Femur (tissue), 1 donor: ENCODE results near the gene FNDC3B.

Experiments used
- DNase-seq: peaks from one replicate; pipeline ENCODE4 v3.0.0-alpha.2; 2017

FNDC3B gene

DNA sequence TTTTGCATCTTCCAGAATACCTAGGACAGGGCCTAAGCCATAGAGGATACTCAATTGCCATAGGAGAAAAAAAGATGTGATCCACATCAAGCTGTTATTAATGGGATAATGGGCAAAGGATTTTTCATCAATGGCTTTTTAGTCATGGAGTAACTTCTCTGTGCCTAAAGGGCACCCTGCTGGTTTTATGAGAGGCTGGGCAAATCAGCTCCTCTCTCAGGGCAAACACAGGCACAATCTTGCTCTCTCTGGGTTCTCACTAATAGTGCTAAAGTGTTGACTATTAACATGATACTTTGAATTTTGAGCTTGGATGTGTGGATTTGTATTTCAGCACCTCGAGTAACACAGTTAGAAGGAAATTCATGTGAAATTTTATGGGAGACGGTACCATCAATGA, 341.3 kb downstream of the FNDC3B start:
- no peak for DNase-seq

DNA sequence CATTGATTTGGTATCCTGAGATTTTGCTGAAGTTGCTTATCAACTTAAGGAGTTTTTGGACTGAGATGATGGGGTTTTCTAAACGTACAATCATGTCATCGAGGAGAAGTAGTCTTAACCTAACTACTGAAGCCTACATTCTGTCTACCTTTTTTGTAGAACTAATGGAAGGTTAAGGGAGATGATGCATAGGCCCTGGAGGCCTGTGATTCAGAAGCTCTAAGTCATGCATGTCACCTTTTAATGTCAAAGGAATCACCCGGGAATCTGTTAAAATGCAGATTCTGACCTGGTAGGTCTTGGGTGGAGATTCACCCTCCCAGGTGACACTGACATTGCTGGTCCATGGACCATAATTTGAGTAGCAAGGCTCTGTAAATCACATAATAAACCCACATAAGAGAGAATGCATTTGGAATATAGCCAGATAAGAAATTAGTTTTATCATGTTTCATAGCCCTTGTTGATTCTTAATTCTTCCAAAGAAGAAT, 344.0 kb downstream of the FNDC3B start:
- DNase-seq: no peak

DNA sequence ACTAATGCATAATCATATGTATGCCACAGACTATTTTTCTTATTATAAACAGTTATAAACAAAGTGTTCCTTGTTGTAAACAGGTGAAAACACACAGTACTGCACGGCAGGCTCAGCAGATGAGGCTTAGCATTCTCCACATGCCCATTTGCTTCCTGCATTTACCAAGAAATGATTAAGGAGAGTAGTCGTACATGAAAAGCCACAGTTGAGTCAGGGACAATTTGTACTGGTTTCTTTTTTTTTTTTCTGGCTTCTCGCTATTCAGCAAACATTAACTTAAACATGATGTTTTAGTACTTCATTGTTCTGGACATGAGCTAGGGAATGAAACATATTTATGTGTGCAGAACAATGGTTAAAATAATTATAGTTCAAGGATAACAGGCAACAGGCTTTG, 345.5 kb downstream of the FNDC3B start:
- no peak for DNase-seq

DNA sequence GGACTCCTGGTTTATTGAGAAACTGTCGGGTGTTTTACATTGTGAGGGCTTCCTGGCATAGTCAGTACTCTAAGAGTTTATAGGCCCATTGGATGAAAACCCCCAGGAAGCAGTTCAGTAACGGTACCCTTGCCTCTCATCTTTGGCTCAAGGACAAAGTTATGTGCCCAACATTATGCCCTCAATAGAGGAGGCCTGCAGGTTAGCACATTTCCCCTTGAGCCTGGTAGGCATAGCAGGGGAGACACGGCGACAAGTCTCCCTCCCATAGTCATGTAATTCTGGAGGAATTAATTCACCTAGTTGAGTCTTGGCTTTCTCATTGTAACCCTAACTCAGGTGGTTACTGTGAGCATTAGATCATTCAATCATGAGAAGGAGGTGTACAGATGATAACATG, 348.4 kb downstream of the FNDC3B start:
- DNase-seq: no peak

DNA sequence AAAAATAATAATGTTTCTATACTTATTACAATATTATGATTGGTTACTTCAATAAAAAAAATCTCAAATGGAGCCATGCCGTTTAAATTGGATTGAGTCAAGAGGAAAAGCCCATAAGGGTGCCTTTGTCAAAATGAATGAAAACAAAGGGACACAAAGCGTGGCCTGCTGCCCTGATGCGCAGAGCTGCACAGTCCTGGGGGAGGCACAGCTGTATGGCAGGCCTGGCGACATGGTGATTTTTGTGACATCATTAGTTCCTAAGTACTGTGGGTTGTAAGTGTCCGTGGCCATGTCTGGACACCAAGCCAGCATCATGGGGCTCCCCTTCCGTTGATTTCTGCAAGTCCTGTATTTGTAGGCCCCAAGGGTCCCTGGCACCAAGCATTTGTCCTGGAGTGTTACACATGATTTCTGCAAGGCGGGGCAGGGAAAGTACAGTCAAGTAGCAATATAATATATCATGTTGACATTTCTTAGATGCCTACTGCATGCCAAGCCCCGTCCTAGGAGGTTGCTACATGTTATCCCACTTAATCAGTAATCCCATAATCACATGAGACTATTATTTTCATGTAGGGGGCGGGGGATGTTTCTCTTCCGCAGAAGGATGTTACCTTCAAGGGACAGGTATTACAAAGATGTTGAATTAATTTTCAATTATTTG, 349.2 kb downstream of the FNDC3B start:
- no peak for DNase-seq

DNA sequence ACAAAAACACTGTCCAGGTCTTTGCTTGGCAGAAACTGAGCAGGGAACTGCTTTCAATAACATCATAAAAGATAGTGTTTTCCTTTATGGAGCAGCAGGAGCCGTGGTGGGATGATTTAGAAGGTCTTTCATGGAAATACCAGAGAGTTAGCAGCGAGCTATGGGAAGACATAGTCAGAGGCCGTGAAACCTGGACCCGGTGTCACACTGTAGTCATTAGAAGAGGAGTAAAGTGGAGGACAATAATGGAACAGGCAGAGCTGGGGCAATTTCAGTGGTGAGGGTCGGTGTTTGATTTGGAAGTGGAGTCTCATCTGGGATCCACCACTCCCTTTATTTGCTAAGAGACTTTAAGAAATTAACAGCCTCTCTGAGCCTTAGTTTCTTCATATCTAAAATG, 351.4 kb downstream of the FNDC3B start:
- no peak for DNase-seq

DNA sequence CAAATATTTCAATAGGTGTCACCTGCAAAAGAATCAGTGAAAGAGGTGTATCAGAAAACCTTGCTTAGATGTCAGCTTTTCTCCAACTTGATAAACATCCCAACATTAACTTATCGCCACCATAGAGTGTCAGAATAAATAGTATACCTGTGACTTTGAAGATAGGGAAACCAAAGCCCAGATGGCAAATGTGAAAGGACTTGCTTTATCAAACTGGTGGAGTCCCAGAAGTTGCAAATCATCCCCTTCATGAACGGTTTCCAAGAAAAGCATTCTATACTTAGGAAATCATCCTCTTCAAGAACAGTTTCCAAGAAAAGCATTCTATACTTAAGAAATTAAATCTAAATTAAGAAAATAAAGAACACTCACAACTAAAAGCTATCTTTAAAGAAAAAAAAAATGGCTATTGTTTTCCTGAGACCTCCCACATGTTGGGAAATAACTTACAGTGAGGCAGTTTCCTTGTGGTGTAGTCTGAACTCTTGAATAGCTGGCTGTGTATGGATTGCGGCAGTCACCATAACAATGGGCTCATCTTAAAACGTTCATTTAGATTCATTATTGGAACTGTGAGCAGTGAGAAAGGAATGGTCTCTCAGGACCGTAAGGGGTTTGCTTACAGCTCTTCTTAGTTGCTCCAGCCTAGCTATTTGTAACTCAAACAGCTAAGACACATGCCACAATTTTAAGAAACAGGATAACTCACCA, 352.4 kb downstream of the FNDC3B start:
- no peak for DNase-seq

DNA sequence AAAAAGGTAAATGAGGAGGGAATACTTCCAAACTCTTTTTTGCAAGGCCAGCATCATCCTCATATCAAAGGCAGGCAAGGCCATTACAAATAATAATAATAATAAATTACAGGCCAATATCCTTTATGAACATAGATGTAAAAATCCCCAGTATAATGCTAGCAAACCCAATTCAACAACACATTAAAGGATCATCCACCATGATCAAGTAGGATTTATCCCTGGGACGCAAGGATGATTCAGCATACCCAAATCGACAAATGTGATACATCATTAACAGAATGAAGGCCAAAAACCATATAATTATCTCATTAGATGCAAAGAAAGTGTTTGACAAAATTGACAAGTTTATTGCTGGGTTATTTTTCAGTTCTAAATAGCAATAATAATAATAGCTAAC, 355.3 kb downstream of the FNDC3B start:
- DNase-seq: no peak

DNA sequence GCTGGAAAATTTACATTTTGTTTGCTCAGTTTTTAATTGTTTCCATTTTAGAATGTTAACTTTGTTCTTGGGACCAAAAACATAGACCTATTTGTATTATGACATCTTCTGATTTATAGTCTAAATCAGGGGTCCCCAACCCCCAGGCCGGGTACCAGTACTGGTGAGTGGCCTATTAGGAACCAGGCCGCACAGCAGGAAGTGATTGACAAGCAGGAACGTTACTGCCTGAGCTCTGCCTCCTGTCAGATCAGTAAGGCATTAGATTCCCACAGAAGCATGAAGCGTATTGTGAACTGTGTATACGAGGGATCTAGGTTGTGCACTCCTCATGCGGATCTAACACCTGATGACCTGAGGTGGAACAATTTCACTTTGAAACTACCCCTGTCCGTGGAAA, 357.0 kb downstream of the FNDC3B start:
- no peak for DNase-seq

DNA sequence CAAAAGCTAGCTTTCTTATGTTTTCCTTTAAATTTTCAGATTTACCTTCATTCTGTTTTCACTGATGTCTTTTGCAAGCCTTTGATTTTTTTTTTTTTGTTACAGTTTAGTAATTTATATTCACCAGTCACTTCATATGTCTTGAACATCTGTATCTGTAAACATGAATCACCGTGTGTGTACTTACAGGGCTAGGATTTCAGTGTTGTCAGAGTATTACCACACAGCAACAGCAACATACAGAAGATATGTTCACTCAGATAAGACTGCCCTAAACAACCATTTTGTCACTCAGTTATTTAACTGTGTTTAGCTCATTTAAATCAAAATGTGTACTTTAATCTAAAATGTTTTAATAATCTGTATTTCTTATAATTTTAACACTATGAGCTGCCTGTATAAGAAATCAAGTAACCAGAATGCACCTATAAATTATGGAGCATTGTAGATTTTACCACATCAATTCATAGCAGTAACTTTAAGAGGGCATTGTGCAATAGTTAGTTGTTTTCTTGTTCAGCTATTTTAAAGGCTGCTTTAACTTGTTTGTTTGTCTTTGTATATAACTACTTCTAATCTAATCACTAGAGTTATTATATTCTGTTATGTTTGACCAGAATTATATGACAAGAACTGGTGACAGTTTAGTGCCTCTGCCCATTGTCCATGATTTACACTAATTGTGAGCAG, 358.5 kb downstream of the FNDC3B start:
- DNase-seq: no peak

DNA sequence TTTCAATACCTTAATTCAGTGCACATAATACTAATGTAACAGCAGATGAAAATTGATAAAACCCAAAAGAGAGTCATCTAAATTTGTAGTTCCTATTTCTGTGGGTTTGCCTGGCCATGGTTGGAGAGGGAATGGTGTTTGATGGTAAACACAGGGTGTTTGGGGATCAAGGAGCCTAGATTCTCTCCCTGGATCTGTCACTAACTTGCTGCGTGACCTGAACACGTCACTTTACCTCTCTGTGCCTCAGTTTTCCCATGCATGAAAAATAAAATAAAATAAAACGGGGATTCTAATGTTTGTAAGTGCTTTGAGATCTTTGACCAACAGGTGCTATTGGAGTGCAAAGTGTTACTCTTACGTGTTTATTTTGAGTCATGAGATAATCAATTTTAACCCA, 359.1 kb downstream of the FNDC3B start:
- DNase-seq: no peak

DNA sequence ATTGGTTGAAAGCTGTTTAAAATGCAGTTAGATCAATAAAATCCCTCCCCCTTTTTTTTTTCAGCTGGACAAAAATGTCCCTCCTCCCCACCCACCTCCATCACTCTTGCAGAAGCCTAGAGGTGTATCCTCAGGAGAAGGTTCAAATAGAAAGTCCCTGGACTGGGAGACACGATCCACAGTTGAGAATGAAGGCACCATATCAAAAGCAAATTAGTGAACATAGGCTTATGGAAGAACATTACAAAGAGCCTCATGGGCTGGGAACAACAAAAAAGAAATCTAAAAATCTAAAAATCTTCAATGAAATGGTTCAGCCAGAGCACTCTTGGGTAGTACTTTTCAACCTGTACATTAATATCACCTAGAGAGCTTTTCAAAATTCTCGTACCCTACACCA, 362.7 kb downstream of the FNDC3B start:
- DNase-seq: no peak

DNA sequence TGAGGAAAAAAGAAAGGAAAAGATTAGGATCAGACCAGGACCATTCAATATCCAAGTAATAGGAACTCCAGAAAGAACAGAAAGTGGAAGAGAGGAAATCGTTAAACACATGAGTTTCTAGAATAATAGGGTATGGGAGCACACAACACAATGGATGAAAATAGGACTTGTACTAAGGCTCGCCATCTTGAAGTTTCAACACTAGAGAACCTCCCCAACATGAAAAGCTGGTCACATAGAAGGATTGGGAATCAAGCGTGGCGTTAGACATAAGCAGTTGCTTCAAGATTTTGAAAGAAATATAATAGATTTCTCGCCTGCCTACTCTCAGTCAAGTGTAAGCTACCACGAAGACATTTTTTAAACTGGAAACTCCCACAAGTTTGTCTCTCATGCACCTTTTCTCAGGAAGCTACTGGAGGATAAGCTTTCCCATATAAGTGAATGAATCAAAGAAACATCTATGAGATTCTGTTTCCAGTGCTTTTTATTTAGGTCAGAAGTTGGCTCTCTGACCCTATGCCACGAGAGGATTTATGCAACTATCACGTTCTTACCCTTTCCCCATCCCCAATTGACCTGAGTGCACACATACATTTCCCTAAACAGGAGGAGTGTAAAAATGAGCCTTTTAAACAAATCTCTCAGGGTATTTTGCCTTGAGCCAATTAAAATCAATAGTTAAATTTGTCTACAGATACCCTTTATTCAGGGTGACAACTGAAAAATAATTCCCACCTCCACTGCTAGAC, 363.7 kb downstream of the FNDC3B start:
- DNase-seq: no peak

DNA sequence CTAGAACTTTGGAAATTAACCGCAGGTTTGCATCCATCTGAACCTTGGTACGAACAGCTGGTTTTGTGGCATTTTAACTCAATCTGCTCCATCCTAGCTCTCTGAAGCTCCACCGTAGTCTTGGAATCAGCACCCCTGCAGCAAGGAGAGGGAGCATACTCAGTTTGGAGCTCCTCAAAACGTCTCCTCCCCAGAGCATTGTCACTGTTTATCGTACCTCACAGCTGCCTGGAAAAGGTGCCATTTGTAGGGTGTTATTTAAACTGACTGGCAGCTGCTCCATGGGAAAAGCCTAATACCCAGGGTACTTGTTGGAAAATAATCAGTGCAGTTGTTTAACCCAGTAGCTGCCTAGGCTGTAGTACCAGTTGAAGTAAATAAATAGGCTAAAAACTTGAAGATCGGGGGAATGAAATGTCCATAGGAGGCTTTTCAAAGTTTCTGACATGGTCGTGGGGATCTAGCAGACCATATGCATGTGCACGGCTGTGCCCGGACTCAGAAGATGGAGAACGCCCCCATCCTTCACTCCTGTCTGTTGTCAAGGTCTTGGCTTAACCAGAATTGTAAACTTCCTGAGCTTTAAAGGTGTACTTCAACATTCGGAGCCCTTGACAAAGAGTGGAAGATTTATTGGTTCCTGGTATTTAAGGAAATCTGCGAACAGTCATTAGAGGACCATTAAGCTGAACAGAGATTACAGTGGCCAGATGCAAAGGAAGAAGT, 365.0 kb downstream of the FNDC3B start:
- no peak for DNase-seq

DNA sequence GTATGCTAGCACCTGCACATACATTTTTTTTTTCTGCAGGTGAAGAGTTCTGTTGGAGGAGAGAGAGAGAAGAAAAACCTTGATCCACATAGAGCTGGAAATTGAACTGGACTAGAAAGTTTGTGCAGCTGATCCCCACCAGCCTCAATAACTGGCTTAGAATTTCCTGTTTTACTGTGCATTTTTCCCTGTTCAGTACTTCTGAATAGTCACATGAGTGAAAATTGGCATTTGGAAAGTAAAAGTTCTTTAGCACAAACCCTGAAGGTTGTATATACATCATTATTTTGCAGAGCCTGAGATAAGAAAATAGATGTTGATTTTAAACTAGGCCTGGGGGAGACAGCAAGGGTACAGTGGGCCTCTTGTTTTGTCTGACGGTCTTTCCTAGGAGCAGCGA, 366.5 kb downstream of the FNDC3B start:
- no peak for DNase-seq

DNA sequence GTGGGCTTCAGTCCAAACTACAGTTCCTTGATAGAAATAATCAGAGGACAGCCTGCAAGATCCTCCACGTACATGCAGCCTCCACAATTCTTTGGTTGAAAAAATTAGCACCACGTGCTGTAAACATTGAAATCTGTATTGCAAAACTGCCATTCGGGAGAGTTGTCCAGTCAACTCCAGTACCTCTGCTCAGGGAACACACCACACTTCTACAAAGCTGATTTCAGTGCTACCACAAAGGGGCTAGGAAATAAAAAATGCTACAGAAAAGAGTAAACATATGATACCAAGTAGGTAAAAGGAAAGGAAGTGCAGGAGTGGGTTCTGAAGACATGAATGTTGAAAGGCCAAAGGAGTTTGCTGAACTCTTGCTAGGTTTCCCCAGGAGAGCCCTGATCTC, 368.5 kb downstream of the FNDC3B start:
- no peak for DNase-seq

DNA sequence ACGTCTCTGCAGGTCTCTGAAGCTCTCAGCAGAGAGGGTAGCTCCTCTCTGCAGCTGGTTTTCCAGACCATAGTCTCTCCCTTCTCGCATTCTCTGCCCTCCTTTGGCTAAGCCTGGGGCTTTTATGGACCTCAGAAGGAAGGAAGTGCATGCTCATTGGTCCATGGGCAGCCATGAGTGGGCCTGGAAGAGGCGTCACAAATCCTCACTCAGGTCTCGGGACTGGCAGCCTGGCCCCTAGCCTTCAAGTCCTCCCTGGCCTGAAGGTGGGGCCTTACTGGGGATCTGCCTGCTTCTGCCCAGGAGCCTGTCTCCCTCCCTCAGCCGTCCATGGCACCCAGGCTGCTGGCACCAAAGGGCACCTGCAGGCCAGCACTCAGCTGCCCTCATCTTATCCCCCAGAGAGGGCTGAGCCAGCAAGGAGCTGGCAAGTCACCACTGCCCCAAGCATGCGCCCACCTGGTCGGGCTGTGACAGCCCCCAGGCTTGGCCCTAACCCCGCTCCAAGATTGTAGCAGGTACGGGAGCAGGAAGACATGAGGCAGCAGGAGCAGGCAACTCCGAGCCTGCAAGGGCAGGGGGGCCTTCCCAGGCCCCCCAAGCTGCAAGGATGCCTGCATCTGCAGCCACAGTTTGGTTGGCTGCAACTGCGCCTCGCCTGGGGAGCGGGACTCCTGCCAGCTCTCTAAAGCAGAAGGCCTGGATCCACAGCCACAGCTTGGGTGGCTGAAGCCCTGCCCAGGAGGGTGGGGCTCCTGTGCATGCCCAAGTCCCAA, 371.5 kb downstream of the FNDC3B start:
- no peak for DNase-seq

DNA sequence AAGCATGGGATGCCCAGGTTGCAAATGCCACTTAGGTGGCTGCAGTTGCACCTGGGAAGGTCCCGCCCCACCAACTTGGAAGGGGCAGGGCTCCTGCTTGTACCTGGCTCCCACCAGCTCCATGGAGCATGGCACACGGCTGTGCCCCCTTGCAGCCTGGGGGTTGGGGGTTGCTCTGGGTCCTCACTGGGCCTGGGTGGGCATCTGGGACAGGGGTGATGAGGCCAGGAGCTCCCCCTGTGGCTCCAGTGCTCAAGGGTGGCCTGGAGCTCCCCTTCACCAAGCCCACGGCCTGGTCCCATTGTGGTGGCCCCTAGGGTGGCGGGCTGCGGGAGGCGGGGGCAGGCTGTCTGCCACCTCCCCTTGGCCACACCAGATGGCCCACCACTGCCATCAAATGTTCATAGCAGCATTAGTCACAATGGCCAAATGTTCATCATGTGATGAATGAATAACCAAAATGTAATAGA, 372.1 kb downstream of the FNDC3B start:
- DNase-seq: no peak

DNA sequence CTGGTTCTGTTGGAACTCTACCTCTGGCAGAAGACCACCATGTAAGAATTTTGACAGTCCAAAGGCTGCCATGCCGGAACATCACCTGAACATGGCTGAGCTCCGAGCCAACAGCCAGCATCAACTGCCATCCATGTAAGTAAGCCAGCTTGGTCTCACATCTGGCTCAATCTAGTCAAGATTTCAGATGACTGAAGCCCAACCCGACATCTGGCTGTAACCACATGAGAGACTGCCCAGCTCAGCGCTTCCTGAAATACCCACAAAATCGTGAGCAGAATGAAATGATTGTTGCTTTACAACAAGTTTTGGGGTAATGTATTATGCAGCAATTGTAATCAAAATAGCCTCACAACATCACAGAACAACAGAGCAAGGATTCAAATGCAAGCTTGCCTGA, 375.9 kb downstream of the FNDC3B start:
- DNase-seq: no peak

DNA sequence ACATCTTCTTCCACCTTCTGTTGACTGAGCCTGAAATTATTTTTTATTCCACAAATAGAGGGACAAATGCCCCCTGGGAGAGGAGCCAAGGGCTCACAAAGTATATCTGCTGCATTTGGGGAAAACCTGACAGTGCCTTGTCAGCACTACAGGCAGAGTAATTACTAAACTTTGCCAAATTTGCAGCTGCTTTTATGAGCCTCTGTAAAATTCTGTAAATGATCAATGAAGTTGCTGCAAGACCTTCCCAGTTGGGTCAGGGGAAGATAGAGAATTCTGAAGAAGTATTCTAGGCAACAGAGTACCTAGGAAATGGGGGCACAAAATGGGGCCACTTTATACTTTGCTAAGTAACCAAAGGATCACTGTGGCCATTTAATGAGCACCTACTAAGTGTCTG, 398.3 kb downstream of the FNDC3B start:
- DNase-seq: no peak

DNA sequence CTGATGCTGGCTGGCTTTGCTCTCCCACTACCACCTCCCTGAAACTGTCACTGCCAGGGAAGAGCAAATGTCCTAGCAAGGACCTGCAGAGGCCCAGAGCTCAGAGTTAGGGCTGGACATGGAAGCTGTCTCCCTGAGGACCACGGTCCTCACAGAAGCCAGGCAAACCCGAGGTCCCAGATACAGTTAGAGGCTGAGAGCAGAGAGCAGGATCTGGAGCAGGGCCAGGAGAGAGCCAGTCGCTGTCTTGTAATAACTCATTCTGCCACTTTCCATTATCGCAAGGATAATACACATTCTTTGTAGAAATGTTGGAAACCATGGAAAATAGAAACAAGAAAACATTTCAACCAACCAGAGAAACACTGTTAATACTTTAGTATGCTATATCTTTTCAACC, 398.8 kb downstream of the FNDC3B start:
- no peak for DNase-seq

DNA sequence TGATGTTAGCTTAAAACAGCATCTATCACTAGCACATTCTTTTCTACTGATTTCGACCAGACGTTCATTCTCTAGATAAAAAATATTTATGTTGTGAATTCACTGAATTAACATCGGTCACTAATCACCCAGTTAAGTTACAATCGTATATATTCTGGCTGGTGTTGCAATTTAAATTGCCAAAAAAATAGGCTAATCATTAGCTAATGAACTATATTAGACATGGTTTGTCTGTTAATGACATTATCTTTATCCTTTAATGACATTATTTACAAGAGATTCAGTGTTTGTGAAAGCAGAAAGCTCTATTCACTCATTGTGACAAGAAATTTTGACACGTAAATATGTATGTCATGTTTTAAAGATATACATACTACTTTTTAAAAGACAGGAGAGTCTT, 402.2 kb downstream of the FNDC3B start:
- DNase-seq: no peak
